GM18868 (cell line): ENCODE measurements around the gene RALGDS.
"Not testable (repeated sequence)": the region's sequence is repeated elsewhere in the genome, so short reads cannot be mapped to it uniquely, and the experiment has no call there.

Experiments
- ATAC-seq: cut with Tn5 transposase; IDR thresholded peaks from one replicate; pipeline ENCODE4 v1.9.1; 2021; ENCODE audit warnings: mild to moderate bottlenecking, moderate library complexity; ENCODE audit not compliant: unreplicated experiment

RALGDS gene

DNA sequence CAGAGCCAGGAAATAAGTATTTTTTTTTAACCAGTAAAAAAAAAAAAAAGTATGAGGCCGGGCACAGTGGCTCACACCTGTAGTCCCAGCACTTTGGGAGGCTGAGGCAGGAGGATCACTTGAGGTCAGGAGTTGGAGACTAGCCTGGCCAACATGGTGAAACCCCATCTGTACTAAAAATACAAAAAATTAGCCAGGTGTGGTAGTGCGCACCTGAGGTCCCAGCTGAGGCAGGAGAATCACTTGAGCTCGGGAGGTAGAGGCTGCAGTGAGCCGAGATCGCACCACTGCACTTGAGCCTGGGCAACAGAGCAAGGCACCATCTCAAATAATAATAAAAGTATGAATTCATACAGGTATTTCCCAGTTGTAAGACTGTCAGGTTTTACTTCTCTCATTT is 48.8 kb downstream of the RALGDS start:
- ATAC-seq: not testable (repeated sequence)

DNA sequence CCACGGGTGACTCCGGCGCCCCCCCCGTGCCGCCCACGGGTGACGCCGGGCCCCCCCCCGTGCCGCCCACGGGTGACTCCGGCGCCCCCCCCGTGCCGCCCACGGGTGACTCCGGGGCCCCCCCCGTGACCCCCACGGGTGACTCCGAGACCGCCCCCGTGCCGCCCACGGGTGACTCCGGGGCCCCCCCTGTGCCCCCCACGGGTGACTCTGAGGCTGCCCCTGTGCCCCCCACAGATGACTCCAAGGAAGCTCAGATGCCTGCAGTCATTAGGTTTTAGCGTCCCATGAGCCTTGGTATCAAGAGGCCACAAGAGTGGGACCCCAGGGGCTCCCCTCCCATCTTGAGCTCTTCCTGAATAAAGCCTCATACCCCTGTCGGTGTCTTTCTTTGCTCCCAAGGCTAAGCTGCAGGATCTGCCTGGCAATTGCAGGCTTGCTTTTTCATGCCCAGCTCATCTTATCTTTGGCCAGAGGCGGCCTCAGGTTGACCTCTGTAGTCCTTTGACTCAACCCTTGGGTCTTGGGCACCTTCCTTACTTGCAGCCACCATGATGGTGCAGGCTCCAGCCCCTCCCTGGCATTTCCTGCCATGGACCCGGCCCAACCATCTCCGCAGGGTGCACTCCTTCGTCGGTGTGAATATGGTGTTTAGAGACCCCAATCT is 49.4 kb downstream of the RALGDS start:
- no peak for ATAC-seq

DNA sequence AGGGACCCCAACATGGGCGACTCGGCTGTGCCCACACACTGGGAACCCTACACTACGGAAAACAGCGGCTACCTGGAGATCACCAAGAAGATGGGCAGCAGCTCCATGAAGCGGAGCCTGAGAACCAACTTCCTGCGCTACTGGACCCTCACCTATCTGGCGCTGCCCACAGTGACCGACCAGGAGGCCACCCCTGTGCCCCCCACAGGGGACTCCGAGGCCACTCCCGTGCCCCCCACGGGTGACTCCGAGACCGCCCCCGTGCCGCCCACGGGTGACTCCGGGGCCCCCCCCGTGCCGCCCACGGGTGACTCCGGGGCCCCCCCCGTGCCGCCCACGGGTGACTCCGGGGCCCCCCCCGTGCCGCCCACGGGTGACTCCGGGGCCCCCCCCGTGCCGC is 50.1 kb downstream of the RALGDS start:
- not testable (repeated sequence) for ATAC-seq

DNA sequence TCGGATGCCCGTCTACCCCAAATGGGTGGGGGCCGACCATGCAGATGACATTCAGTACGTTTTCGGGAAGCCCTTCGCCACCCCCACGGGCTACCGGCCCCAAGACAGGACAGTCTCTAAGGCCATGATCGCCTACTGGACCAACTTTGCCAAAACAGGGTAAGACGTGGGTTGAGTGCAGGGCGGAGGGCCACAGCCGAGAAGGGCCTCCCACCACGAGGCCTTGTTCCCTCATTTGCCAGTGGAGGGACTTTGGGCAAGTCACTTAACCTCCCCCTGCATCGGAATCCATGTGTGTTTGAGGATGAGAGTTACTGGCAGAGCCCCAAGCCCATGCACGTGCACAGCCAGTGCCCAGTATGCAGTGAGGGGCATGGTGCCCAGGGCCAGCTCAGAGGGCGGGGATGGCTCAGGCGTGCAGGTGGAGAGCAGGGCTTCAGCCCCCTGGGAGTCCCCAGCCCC is 50.5 kb downstream of the RALGDS start:
- not testable (repeated sequence) for ATAC-seq

DNA sequence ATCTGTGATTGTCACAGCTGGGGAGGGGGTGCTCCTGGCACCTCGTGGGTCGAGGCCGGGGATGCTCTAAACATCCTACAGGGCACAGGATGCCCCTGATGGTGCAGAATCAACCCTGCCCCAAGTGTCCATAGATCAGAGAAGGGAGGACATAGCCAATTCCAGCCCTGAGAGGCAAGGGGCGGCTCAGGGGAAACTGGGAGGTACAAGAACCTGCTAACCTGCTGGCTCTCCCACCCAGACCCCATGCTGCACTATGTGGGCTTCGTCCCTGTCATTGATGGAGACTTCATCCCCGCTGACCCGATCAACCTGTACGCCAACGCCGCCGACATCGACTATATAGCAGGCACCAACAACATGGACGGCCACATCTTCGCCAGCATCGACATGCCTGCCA is 52.6 kb downstream of the RALGDS start:
- ATAC-seq: not testable (repeated sequence)

DNA sequence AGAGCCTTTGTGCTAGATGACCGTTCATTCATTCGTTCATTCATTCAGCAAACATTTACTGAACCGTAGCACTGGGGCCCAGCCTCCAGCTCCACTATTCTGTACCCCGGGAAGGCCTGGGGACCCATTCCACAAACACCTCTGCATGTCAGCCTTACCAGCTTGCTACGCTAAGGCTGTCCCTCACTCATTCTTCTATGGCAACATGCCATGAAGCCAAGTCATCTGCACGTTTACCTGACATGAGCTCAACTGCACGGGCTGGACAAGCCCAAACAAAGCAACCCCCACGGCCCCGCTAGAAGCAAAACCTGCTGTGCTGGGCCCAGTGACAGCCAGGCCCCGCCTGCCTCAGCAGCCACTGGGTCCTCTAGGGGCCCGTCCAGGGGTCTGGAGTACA is 53.2 kb downstream of the RALGDS start:
- no peak for ATAC-seq

DNA sequence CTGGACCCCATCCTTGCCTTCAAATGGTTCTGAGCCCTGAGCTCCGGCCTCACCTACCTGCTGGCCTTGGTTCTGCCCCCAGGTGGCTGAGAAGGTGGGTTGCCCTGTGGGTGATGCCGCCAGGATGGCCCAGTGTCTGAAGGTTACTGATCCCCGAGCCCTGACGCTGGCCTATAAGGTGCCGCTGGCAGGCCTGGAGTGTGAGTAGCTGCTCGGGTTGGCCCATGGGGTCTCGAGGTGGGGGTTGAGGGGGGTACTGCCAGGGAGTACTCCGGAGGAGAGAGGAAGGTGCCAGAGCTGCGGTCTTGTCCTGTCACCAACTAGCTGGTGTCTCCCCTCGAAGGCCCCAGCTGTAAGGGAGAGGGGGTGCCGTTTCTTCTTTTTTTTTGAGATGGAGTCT is 54.0 kb downstream of the RALGDS start:
- no peak for ATAC-seq

DNA sequence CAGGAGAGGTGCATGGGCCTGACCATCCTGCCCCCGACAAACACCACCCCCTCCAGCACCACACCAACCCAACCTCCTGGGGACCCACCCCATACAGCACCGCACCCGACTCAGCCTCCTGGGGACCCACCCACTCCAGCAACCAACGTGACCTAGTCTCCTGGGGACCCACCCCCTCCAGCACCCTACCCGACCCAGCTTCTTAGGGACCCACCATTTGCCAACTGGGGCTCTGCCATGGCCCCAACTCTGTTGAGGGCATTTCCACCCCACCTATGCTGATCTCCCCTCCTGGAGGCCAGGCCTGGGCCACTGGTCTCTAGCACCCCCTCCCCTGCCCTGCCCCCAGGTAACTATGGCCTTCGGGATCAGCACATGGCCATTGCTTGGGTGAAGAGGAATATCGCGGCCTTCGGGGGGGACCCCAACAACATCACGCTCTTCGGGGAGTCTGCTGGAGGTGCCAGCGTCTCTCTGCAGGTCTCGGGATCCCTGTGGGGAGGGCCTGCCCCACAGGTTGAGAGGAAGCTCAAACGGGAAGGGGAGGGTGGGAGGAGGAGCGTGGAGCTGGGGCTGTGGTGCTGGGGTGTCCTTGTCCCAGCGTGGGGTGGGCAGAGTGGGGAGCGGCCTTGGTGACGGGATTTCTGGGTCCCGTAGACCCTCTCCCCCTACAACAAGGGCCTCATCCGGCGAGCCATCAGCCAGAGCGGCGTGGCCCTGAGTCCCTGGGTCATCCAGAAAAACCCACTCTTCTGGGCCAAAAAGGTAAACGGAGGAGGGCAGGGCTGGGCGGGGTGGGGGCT is 54.7 kb downstream of the RALGDS start:
- no peak for ATAC-seq

DNA sequence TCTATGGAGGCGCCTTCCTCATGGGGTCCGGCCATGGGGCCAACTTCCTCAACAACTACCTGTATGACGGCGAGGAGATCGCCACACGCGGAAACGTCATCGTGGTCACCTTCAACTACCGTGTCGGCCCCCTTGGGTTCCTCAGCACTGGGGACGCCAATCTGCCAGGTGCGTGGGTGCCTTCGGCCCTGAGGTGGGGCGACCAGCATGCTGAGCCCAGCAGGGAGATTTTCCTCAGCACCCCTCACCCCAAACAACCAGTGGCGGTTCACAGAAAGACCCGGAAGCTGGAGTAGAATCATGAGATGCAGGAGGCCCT is 56.0 kb downstream of the RALGDS start:
- ATAC-seq: no peak

DNA sequence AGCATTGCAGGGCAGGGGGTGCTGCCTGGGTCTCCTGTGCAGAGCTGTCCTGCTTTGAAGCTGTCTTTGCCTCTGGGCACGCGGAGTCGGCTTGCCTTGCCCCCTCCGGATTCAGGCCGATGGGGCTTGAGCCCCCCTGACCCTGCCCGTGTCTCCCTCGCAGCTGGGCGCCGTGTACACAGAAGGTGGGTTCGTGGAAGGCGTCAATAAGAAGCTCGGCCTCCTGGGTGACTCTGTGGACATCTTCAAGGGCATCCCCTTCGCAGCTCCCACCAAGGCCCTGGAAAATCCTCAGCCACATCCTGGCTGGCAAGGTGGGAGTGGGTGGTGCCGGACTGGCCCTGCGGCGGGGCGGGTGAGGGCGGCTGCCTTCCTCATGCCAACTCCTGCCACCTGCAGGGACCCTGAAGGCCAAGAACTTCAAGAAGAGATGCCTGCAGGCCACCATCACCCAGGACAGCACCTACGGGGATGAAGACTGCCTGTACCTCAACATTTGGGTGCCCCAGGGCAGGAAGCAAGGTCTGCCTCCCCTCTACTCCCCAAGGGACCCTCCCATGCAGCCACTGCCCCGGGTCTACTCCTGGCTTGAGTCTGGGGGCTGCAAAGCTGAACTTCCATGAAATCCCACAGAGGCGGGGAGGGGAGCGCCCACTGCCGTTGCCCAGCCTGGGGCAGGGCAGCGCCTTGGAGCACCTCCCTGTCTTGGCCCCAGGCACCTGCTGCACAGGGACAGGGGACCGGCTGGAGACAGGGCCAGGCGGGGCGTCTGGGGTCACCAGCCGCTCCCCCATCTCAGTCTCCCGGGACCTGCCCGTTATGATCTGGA is 56.6 kb downstream of the RALGDS start:
- no peak for ATAC-seq

DNA sequence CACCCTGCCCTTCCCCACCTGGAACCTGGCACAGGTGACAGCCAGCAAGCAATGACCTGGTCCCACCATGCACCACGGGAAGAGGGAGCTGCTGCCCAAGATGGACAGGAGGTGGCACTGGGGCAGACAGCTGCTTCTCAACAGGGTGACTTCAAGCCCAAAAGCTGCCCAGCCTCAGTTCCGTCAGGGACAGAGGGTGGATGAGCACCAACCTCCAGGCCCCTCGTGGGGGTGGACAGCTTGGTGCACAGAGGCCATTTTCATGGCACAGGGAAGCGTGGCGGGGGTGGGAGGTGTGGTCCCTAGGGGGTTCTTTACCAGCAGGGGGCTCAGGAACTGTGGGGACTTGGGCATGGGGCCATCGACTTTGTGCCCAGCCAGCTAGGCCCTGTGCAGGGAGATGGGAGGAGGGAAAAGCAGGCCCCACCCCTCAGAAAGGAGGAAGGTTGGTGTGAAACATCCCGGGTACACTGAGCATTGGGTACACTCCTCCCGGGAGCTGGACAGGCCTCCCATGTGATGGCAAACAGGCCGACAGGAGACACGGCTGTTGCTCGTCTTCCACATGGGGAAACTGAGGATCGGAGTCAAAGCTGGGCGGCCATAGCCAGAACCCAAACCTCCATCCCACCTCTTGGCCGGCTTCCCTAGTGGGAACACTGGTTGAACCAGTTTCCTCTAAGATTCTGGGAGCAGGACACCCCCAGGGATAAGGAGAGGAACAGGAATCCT is 57.4 kb downstream of the RALGDS start:
- no peak for ATAC-seq

DNA sequence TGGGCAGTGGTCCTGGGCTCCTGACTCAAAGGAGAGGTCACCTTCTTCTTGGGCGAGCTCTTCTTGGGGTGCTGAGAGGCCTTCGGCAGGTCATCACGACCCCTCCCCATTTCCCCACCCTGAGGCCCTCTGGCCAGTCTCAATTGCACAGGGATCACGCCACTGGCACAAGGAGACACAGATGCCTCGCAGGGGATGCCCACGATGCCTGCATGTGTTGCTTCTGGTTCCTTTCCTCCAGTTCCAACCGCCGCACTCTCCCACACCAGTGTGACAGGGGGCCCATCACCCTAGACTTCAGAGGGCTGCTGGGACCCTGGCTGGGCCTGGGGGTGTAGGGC is 57.9 kb downstream of the RALGDS start:
- ATAC-seq: no peak

DNA sequence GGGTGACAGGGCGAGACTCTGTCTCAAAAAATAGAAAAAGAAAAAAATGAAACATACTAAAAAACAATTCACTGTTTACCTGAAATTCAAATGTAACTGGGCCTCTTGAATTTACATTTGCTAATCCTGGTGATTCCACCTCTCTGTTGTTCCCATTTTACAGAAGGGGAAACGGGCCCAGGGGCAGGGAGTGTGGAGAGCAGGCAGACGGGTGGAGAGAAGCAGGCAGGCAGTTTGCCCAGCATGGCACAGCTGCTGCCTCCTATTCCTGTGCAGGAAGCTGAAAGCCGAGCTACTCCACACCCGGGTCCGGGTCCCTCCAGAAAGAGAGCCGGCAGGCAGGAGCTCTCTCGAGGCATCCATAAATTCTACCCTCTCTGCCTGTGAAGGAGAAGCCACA is 58.5 kb downstream of the RALGDS start:
- not testable (repeated sequence) for ATAC-seq

DNA sequence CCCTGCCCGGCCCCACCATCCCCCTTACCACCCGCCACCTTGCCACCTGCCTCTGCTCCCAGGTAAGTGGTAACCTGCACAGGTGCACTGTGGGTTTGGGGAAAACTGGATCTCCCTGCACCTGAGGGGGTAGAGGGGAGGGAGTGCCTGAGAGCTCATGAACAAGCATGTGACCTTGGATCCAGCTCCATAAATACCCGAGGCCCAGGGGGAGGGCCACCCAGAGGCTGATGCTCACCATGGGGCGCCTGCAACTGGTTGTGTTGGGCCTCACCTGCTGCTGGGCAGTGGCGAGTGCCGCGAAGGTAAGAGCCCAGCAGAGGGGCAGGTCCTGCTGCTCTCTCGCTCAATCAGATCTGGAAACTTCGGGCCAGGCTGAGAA is 59.3 kb downstream of the RALGDS start, which contains the start of gene CEL:
Gene CEL, plus strand, starts transcription at position 218 of the 382 bp plus-strand sequence. Its CDS starts 22 bp downstream, at position 240.
- ATAC-seq: not testable (repeated sequence)

DNA sequence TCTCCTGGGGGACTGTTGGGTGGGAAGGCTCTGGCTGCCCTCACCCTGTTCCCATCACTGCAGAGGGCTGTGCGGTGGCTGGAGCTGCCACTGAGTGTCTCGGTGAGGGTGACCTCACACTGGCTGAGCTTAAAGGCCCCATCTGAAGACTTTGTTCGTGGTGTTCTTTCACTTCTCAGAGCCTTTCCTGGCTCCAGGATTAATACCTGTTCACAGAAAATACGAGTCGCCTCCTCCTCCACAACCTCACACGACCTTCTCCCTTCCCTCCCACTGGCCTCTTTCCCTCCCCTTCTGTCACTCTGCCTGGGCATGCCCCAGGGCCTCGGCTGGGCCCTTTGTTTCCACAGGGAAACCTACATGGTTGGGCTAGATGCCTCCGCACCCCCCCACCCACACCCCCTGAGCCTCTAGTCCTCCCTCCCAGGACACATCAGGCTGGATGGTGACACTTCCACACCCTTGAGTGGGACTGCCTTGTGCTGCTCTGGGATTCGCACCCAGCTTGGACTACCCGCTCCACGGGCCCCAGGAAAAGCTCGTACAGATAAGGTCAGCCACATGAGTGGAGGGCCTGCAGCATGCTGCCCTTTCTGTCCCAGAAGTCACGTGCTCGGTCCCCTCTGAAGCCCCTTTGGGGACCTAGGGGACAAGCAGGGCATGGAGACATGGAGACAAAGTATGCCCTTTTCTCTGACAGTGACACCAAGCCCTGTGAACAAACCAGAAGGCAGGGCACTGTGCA is 59.8 kb downstream of the RALGDS start:
- not testable (repeated sequence) for ATAC-seq

DNA sequence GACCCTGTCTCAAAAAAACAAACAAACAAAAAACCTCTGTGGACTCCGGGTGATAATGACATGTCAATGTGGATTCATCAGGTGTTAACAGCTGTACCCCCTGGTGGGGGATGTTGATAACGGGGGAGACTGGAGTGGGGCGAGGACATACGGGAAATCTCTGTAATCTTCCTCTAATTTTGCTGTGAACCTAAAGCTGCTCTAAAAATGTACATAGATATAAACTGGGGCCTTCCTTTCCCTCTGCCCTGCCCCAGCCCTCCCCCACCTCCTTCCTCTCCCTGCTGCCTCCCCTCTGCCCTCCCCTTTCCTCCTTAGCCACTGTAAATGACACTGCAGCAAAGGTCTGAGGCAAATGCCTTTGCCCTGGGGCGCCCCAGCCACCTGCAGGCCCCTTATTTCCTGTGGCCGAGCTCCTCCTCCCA is 60.6 kb downstream of the RALGDS start:
- no peak for ATAC-seq

DNA sequence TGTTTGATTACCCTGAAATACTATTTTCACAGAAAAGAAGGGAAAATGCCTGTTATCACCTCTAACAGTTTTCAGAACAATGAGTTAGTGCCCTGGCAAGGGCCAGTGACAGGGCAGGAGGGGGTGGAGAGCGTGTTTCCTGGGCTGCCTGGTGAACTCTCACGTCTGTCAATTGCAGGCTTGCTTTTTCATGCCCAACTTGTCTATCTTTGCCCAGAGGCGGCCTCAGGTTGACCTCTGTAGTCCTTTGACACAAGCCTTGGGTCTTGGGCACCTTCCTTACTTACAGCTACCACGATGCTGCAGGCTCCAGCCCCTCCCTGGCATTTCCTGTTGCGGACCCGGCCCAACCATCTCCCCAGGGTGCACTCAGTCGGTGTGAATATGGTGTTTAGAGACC is 61.4 kb downstream of the RALGDS start:
- ATAC-seq: no peak

DNA sequence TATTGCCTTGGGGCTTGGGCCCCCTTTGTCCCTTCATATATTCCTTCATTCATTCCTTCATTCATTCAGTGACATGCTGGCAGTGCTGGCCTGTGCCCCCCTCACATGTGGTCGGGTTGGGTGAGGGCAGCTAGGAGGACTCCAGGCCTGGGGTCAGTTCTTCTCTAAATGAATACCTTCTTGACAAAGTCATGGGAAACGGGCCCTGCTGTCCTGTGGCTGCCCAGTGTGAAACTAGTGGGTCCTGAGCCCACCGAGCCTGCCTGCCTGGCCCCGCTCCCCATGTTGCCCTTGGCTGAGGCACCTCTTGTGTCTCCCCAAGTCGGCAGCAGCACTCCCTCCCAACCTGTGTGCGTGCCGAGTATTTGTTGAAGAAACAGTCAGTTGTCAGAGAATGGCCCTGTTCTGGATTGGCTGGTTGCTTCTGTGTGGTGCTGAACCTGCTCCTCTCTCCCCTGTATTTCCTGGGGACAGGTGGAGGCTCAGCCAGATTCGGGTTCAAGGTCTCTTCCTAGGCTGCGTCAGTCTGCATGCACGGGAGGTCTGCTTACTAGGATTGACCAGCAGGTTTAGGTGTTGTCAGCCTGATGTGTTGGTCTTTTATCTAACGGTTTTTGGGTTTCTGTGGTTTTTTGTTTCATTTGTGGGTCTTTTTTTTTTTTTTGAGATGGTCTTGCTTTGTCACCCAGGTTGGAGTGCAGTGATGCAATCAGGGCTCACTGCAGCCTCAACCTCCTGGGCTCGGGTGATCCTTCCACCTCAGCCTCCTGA is 62.3 kb downstream of the RALGDS start:
- ATAC-seq: no peak

DNA sequence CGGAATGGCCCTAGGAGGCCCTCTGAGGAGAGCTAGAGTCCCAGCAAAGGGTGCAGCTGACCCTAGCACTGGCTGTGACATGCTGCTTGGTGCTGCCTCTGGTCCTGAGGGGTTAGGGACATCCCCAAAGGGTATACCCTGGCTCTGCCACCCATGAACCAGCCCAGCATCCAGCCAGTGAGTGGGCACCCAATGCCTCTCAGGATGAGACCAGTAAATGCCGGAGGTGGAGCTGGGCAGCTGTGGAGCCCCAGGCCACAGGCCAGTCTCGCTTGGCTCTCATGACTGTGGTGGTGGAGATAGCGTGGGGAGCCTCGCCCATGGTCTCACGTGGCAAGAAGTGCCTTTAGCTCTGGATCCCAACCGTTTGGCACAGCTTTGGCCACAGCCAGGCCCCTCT is 63.0 kb downstream of the RALGDS start:
- no peak for ATAC-seq

DNA sequence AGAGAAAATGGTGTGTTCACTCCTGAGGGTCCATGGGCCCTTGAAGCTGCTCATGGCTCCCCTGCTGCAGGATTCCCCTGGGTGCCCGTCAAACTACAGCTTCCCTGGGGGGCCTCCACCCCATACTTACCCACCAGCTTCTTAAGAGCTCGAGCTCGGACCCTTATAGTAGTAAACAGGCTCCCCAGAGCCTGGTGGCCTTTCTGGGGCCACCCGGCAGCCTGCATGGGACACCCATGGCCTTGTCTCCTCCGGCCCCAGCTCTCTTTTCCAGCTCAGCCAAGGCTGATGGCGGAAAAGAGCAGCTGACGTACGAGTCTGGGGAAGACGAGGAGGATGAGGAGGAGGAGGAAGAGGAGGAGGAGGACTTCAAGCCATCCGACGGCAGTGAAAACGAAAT is 63.5 kb downstream of the RALGDS start:
- no peak for ATAC-seq
